ENCODE data around the gene CFAP97D2.
"Not testable (repeated sequence)": the region's sequence is repeated elsewhere in the genome, so short reads cannot be mapped to it uniquely, and the experiment has no call there.

CFAP97D2 gene

DNA sequence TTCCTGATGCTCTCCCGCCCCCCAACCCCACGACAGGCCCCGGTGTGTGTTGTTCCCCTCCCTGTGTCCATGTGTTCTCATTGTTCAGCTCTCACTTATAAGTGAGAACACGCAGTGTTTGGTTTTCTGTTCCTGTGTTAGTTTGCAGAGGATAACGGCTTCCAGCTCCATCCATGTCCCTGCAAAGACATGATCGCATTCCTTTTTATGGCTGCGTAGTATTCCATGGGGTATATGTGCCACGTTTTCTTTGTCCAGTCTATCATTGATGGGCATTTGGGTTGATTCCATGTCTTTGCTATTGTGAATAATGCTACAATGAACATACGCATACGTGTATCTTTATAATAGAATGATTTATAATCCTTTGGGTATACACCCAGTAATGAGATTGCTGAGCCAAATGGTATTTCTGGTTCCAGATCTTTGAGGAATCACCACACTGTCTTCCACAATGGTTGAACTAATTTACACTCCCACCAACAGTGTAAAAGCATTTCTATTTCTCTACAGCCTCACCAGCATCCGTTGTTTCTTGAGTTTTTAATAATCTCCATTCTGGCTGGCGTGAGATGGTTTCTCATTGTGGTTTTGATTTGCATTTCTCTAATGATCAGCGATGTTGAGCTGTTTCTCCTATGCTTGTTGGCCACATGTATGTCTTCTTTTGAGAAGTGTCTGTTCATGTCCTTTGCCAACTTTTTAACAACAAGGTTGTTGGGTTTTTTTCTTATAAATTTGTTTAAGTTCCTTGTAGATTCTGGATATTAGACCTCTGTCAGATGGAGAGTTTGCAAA lies 20.0 kb upstream of the CFAP97D2 start:
- DNase-seq: not testable (repeated sequence)

DNA sequence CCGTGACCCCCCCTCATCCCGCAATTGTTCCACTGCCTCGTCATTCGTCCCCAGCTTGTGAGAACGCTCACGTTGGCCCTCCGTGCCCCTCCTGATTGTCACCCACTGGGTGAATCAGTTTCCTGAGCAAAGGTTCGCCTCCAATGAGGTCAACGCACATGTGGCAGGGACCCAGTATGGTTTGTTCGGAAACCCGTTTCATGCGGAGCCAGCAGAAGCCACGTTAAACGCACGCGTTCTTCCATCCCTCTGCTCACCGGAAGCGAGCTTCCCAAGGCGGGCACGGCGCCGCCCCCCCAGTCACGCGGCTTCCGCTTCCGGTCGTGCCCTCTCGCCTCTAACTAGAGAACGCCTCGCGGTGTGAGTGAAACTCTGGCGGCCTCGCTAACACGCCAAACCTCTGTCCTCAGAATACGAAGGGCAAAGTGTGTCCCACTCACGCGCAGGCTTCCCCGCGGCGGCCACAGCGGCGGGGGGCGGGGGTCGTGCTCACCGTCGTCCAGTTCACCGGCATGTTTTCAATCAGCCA lies 18.0 kb upstream of the CFAP97D2 start:
- no peak for DNase-seq

DNA sequence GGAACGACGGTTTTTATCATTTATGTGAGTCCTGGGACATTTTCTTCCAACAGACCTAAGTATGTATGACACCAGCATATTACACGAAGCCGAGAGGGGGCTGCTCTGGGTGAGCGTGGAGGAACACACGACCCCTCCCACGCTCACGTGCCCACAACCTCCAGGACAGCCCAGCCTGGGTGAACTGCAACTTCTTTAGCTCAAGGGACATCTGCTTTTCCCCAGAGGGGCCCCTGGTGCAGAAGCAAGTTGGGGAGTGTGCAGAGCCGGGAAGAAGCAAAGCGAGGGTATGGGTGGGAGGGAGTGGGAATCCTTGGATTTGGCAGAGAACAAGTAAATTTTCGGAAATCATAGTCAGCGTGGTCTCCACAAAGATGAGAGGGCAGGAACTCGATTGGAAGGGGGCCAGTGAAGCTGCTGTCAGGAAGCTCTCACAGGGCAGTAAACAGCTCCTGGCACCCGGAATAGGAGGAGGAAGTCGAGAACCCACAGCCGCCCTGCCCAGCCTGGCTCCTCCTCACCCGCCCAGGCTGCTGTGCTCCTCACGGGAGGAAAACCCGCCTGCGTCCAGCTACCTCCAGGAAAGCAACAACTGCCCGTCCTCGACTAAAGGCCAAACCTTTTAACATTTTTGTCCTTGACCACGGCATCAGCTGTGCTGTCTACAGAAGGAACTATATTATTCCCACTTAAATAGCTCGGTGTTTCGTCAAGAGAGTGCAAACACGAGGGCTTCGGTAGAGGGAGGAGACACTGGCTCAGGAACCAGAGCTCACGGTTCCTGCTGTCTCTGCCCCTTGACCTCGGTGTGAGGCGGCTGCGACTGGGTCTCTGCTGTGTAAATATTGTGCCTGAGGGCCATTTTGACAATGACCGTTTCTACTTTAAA lies 17.2 kb upstream of the CFAP97D2 start:
- DNase-seq: peak; percentile 39

DNA sequence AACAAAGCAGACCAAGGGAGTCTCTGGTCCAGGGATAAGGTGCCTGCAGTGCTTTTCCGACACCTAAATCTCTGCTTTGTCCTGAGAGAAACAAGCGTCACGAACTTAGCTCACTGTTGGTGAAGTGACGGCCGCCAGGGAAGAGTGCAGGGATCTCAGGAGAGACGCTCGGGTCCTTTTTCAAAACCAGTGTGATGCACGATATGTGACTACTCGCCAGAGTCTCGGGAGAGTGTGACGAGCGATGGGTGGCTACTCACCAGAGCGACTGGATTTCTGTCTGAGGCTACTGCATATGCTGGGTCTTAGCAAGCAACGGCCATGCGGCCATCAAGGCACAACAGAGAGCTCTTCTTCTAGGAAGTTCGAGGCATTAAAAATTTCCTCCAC lies 16.5 kb upstream of the CFAP97D2 start:
- no peak for DNase-seq

DNA sequence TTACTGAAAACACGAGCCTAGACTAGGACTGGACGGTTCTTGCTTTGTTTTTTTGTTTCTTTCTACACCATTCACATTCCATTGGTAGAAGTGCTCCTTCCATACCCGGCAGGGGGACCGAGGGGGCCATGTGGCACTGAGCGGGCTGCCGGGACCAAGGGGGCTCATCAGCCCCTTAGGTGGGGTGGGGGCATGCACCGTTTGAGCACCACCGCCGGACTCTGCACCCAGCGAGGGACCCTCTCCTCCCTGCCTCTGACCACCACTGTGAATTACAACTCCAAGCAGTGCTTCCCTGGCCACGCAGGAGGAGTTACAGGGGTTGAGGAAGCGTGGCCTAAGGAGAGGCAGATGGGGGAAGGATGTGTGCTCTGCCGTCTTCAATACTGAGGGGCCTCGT lies 15.0 kb upstream of the CFAP97D2 start:
- no peak for DNase-seq

DNA sequence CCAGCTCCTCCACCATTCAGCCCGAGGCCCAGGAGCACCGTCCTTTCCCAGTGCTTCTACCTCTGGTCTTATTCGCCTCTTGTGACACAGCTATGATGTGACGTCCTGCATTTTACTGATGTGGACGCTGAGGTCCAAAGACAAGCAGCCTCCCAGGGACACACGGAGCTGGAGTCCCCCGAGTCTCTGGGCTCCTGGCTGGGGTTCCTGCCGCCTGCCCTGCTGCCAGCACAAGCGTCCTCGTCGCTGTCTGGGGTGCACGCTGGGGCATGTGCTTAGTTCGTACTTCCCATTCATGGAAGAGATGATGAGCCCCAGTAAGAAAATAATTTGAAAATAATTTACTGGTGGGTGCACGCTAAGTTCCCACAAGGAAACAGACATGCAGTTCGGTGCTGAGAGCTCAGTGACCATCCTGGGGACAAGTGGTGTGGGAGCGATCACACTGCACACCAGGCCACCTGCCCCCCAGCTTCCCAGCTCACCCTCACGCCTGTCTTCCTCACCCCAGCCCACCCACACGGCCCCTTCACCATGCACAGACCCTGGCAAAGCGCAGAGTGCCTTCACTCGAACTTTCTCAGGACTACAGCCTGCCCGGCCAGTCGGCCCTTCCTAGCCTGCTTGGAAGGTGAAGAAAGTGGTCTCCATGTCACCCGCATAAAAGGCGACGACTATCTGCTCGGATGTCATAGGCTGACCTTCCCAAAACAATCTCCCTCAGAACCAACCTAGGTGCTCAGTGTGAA lies 14.2 kb upstream of the CFAP97D2 start:
- DNase-seq: no peak

DNA sequence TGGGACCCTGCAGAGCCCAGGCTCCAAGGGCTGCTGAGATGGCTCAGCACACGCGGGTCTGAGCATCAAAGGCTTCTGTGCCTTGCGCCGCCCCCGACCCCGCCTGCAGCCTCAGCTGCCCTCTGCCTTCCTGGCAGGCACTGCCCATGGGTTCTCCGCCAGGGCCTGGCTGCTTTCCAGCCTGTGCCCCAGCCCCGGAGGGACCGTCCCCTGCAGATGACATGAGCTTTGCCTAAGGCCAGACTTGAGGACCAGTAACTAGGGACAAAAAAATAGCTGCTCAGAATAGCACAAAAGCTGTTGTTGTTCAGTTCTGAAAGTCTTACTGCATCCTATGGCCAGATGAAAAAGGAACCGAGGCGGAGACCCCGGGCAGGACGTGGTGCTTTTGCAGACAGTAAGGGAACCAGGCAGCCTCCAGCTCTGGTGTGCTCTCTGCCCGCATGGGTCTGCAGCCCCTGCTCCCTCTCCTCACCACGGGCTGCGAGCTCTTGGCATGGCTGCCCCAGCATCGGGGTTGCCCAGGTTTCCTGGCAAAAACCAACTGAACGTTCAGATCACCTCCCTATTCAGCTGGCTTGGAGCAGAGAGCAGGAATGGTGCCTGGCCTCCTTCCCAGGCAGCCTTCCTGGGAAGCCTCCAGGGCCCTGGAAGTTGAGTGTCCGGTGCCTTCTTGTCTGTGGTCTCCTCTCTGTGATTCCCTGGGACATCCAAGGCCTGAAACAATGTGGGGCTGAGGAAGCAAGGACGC lies 12.5 kb upstream of the CFAP97D2 start:
- DNase-seq: no peak

DNA sequence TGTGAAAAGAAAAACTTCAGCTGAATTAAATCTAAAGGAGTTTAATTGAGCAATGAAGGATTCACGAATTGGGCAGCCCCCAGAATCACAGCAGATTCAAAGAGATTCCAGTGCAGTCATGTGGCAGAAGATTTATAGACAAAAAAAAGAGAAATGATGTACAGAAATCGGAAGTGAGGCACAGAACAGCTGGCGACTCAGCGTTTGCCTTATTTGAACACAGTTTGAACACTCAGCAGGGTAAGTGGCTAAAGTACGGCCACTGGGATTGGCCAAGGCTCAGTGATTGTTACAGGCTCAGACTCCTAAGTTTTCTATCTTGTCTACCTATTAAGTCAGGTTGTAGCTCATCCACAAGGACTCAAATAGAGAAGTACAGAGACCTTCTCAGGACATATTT lies 11.6 kb upstream of the CFAP97D2 start:
- peak; percentile 38 for DNase-seq

DNA sequence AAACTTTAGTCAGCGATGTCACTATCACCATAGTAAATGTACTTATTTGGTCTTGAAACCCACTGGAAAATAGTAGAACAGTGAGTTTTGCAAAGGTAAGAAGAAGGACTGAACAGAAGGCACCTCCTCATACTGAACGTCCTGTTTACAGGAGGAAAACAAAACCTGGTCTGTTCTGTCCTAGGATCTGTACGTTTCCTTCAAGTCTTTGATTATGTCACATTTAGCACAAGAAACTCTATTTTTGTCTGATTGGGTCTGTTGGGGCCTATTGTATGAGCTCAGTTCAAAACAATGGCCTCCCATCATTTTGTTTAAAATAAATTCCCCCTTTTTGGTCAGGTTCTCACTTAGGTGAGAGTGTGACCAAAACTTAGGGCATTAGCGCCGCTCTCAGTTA lies 11.2 kb upstream of the CFAP97D2 start:
- no peak for DNase-seq

DNA sequence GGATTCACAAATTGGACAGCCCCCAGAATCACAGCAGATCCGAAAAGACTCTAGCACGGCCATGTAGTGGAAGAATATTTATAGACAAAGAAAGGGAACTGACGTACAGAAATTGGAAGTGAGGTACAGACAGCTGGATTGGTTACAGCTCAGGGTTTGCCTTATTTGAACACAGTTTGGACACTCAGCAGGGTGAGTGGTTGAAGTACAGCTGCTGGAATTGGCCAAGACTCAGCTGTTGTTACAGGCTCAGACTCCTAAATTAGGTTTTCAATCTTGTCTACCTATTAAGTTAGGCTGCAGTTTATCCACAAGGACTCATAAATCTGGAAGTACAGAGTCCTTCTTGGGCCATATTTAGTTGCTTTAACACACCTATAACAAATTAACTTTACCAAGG lies 5.8 kb upstream of the CFAP97D2 start:
- no peak for DNase-seq

DNA sequence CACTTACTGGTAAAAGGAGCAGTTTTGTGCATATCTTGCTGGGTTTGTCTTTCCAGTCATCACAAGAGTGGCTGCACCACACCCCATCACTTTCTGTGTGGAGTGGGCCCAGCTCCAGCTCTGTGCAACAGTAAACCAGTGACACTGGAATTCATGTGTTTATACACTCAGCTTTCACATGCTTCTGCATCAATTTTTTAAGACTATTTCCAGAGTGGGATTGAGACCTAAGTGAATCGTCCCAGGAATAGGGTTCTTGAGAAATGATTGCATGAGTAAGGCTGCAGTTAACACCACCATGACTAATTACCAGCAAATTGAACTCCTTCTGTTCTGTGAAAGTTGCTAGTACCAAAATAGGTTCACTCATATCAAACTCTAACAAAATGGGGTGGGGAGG lies 5.3 kb upstream of the CFAP97D2 start:
- no peak for DNase-seq

DNA sequence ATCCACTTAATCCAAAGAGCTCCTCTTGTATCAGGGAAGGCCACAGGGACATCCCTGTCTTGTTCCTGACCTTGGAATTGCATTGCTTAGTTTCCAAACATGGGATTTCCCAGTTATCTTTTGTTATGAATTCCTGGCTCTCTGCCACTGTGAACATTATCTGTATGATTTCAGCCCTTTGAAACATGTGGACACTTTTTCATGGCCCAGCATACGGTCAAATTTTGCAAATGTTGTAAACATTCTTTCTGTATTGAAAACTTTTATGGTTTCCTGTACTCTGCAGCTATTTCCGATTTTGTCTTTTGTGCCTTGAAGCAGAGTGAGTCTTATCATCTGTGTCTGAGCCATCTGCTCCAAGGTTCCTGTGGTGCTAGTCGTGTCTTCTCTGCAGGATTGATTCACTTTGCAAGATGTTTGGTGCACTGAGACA lies 4.5 kb upstream of the CFAP97D2 start:
- DNase-seq: peak; percentile 9

DNA sequence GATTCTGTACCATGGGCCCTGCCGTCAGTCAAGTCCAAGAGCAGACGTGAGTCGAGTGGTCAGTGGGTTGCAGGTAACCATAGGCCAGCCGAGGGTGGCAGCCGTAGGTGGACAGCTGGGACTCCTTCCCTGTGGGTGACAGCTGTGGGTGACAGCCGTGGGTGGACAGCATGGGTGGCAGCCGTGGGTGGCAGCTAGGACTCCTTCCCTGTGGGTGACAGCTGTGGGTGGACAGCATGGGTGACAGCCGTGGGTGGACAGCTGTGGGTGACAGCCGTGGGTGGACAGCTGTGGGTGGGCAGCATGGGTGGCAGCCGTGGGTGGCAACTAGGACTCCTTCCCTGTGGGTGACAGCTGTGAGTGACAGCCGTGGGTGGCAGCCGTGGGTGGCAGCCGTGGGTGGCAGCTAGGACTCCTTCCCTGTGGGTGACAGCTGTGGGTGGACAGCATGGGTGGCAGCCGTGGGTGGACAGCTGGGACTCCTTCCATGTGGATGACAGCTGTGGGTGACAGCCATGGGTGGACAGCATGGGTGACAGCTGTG lies 2.6 kb upstream of the CFAP97D2 start:
- DNase-seq: not testable (repeated sequence)

DNA sequence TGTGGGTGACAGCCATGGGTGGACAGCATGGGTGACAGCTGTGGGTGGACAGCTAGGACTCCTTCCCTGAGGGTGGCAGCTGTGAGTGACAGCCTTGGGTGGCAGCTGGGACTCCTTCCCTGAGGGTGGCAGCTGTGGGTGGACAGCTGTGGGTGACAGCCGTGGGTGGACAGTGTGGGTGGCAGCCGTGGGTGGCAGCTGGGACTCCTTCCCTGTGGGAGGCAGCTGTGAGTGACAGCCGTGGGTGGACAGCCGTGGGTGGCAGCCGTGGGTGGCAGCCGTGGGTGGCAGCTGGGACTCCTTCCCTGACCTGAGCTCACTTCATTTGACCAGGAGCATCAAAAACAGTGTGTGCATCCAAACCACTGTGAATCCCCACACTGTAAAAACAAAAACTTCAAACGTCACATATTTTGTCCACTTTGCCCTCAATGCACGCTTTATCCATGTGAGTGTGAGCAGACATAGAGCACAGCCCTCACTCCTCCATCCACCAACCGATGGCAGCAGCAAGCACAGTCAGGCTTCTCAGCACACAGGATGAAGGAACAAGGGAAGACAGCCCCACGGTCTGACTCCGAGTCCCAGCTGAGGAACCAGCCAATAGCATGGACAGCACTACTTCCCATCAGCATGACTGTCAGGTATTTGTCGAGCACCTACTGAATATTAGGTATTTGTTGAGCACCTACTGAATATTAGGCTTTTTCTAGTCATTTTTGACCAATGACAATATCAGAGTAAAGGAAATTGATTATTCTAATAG lies 1.6 kb upstream of the CFAP97D2 start:
- no peak for DNase-seq

DNA sequence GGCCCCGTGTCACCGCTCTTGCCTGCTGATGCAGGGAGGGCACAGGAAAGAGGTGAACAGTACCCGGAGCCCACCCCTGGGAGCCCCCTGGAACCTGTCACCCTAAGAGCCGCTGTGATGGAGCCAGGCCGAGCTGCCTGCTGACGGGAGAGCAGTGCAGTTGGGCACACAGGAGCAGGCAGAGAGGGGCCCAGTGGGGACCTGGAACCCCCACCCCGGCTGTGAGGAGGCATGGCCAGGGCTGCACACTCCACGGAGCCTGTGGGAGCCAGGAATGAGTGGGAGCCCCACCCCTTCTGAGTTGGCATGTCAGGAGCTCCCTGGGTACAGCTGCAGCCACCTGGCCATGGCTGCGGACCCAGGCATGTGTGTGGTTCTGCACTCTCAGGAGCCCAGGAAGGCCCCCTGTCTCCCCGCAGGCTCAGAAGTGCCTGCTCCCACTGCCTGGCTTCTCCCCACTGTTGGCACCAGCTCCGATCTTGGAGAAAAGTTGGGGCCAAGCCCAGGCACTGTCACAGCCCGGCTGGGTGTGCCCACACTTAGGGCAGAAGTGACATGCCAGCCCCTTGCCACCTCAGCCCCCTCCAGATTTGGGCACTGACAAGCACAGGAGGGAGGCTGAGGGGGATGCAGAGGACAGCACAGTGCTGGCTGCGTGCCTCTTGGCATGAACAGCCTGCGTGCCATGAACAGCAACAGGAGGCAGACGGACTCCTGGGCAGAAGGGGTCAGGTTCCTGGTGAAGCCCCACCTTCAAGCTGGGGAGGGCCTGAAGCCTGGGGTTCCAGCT lies 6.3 kb downstream of the CFAP97D2 start:
- DNase-seq: no peak

DNA sequence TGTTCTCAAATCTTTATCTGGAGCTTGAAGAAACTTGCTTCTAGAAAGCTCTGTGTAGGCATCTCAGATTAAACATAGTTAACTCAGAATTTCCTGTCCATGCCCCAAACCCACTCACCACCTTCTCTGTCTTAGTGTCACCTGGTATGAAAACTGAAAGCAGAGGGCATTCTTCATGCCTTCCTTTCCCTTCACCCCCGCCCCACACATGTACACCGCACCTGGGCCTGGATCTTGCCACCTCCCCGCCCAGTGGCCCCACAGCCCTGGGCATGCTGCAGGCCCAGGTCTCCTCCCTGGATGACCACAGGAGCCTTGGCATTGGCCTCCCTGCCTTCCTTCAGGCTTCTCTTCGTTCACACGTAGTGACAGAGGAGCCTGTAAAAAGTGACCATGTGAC lies 15.8 kb downstream of the CFAP97D2 start:
- DNase-seq: no peak

DNA sequence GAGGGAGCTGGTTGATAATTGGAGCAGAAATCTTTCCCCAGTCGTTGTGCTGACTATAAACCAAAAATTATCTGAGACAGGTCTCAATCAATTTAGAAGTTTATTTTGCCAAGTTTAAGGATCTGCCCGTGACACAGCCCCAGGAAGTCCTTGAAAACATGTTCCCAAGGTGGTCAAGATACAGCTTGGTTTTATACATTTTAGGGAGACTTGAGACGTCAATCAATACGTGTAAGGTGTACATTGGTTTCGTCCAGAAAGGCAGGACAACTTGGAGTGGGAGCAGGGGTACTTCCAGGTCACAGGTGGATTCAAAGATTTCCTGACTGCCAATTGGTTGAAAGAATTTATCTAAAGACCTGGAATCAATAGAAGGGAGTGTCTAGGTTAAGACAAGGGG lies 17.6 kb downstream of the CFAP97D2 start:
- DNase-seq: no peak

DNA sequence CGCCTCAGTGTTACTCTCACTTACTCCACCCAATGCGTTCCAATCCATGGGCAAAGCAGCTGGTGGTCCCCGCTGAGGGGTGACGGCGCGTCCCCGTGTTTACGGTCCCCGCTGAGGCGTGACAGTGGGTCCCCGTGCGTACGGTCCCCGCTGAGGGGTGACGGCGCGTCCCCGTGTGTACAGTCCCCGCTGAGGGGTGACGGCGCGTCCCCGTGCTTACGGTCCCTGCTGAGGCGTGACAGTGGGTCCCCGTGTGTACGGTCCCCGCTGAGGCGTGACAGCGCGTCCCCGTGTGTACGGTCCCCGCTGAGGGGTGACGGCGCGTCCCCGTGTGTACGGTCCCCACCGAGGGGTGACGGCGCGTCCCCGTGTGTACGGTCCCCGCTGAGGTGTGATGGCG lies 19.5 kb downstream of the CFAP97D2 start:
- no peak for DNase-seq

DNA sequence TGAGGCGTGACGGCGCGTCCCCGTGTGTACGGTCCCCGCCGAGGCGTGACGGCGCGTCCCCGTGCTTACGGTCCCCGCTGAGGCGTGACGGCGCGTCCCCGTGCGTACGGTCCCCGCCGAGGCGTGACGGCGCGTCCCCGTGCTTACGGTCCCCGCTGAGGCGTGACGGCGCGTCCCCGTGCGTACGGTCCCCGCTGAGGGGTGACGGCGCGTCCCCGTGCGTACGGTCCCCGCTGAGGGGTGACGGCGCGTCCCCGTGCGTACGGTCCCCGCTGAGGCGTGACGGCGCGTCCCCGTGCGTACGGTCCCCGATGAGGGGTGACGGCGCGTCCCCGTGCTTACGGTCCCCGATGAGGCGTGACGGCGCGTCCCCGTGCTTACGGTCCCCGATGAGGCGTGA lies 20.5 kb downstream of the CFAP97D2 start:
- DNase-seq: not testable (repeated sequence)

DNA sequence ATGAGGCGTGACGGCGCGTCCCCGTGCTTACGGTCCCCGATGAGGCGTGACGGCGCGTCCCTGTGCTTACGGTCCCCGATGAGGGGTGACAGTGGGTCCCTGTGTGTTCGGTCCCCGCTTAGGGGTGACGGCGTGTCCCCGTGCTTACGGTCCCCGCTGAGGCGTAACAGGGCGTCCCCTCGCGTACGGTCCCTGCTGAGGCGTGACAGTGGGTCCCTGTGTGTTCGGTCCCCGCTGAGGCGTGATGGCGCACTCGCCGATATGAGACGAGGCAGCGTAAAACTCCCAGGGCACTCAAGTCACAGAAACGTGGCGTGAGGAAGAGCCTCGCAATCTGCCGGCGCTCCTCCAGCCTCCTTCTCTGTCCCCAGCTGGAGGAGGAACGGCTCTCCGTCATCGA lies 20.9 kb downstream of the CFAP97D2 start:
- DNase-seq: no peak
